ENCODE data around the gene RGL1. TPM values are rescaled to one million over a fixed set of nuclear protein-coding genes. Genes with fewer than 3 reads are reported as not detected.

Gene RGL1
- total and polyA plus RNA-seq, 9 of the 15 experiments (the other 6 are each of a cell fraction or from before 2014, with no cell fraction given) = under 0.01 to 0.07 (median 0.04) TPM

- TF ChIP-seq PCBP1 (IDR thresholded peaks at IDR 0.05; ENCODE audit: low read depth, low read length, poor library complexity, severe bottlenecking) = no peak
- TF ChIP-seq, protein P1, sequence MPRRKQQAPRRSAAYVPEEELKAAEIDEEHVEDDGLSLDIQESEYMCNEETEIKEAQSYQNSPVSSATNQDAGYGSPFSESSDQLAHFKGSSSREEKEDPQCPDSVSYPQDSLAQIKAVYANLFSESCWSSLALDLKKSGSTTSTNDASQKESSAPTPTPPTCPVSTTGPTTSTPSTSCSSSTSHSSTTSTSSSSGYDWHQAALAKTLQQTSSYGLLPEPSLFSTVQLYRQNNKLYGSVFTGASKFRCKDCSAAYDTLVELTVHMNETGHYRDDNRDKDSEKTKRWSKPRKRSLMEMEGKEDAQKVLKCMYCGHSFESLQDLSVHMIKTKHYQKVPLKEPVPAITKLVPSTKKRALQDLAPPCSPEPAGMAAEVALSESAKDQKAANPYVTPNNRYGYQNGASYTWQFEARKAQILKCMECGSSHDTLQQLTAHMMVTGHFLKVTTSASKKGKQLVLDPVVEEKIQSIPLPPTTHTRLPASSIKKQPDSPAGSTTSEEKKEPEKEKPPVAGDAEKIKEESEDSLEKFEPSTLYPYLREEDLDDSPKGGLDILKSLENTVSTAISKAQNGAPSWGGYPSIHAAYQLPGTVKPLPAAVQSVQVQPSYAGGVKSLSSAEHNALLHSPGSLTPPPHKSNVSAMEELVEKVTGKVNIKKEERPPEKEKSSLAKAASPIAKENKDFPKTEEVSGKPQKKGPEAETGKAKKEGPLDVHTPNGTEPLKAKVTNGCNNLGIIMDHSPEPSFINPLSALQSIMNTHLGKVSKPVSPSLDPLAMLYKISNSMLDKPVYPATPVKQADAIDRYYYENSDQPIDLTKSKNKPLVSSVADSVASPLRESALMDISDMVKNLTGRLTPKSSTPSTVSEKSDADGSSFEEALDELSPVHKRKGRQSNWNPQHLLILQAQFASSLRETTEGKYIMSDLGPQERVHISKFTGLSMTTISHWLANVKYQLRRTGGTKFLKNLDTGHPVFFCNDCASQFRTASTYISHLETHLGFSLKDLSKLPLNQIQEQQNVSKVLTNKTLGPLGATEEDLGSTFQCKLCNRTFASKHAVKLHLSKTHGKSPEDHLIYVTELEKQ (CRISPR knock-in tag; IDR thresholded peaks at IDR 0.05) = no peak
- no peak for TF ChIP-seq CXXC5 (CRISPR knock-in tag; IDR thresholded peaks at IDR 0.05)
- TF ChIP-seq ZC3H8 (IDR thresholded peaks at IDR 0.05) = no peak
- no peak for TF ChIP-seq ZKSCAN3 (CRISPR knock-in tag; IDR thresholded peaks at IDR 0.05)
- TF ChIP-seq ZNF121 (CRISPR knock-in tag; conservative IDR thresholded peaks at IDR 0.05) = no peak
- TF ChIP-seq, protein P2, sequence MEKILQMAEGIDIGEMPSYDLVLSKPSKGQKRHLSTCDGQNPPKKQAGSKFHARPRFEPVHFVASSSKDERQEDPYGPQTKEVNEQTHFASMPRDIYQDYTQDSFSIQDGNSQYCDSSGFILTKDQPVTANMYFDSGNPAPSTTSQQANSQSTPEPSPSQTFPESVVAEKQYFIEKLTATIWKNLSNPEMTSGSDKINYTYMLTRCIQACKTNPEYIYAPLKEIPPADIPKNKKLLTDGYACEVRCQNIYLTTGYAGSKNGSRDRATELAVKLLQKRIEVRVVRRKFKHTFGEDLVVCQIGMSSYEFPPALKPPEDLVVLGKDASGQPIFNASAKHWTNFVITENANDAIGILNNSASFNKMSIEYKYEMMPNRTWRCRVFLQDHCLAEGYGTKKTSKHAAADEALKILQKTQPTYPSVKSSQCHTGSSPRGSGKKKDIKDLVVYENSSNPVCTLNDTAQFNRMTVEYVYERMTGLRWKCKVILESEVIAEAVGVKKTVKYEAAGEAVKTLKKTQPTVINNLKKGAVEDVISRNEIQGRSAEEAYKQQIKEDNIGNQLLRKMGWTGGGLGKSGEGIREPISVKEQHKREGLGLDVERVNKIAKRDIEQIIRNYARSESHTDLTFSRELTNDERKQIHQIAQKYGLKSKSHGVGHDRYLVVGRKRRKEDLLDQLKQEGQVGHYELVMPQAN (IDR thresholded peaks at IDR 0.05; ENCODE audit: borderline replicate concordance) = no peak
- TF ChIP-seq ADNP (tag; IDR thresholded peaks at IDR 0.05) = no peak
- TF ChIP-seq ARHGAP35 (IDR thresholded peaks at IDR 0.05; ENCODE audit: partially characterized antibody) = no peak
- TF ChIP-seq MAZ (CRISPR knock-in tag; conservative IDR thresholded peaks at IDR 0.05 in 1 of 2, IDR thresholded peaks at IDR 0.05 in 1 of 2) = no peak
- no peak for TF ChIP-seq ZNF445 (CRISPR knock-in tag; IDR thresholded peaks at IDR 0.05; ENCODE audit: low read depth)
- no peak for TF ChIP-seq U2AF1 (optimal IDR thresholded peaks at IDR 0.05; ENCODE audit: low read depth, low read length)
- no peak for TF ChIP-seq WHSC1 (IDR thresholded peaks at IDR 0.05; ENCODE audit: low read length)
- no peak for TF ChIP-seq TAF7 (tag; IDR thresholded peaks at IDR 0.05)
- no peak for TF ChIP-seq ZNF699 (CRISPR knock-in tag; IDR thresholded peaks at IDR 0.05; ENCODE audit: insufficient replicate concordance)
- no peak for TF ChIP-seq ZNF695 (CRISPR knock-in tag; IDR thresholded peaks at IDR 0.05)
- TF ChIP-seq ZNF592 (IDR thresholded peaks at IDR 0.05) = no peak
Observed at GRCh38 chr1:183926983-183927382, 122.1 kb downstream of the RGL1 start (continued).

Measured in K562 (cell line).